K562 (cell line): ENCODE results near the gene TSPAN18. TPM values are rescaled to one million over a fixed set of nuclear protein-coding genes. Genes with fewer than 3 reads are reported as not detected.

Source experiments
- ATAC-seq: fragments of 200-7000 bp; cut with Tn5 transposase; 3 replicates; pipeline ENCODE4 v1.9.1; 2020; ENCODE audit warnings: moderate library complexity
- BruUV-seq: library from RNA; stranded (reverse); fragments of 400-500 nt; replicated peaks from 2 replicates; lab custom pipeline; 2021; lab: Mats Ljungman, UMichigan
- CTCF ChIA-PET: fragments of 300-600 bp; formaldehyde crosslinking; extraction: SDS; loops from one replicate; lab custom pipeline; 2021; ENCODE audit warnings: low intra/inter-chr PET ratio; lab: Yijun Ruan, JAX
- POLR2A ChIA-PET: fragments of 300-600, 350-650 bp; sonication (Branson Sonifier 250); formaldehyde crosslinking; extraction: SDS; loops from one replicate; lab custom pipeline; 2021; ENCODE audit warnings: antibody characterized with exemption, inconsistent platforms; lab: Yijun Ruan, JAX
- DNase-seq, 4 experiments: peaks; one replicate each; pipeline versions ENCODE4 v3.0.0 to v3.0.0-alpha.2; 2011 to 2018; ENCODE audit warnings: low spot score in 3 of 4, mixed read lengths in 3 of 4; ENCODE audit errors: extremely low read depth in 1 of 4
- FAIRE-seq: peaks from 2 replicates; lab custom pipeline; 2011; peaks lifted over from hg19 to GRCh38; lab: Jason Lieb, UNC
- H2AFZ ChIP-seq: 2 replicates; pipeline ENCODE4 v1.6.0; 2011; ENCODE audit warnings: low read depth, low read length, control low read depth, inconsistent platforms
- H3K27ac ChIP-seq: fragments of 200-600 bp; 3 replicates; pipeline ENCODE4 v1.8.0; 2011; ENCODE audit warnings: low read depth, mild to moderate bottlenecking, control low read depth, inconsistent platforms, low read length, moderate library complexity, mixed read lengths; ENCODE audit errors: extremely low read depth
- H3K27me3 ChIP-seq, 2 experiments: fragments of 300-600 bp in 1 of 2; 2 replicates in 1 of 2; 3 replicates in 1 of 2; pipeline versions ENCODE4 v1.6.0 to v1.8.0; 2011; ENCODE audit warnings: inconsistent platforms in 2 of 2, low read length in 2 of 2, mild to moderate bottlenecking in 1 of 2, mixed read lengths in 1 of 2, moderate library complexity in 1 of 2; ENCODE audit not compliant: control insufficient read depth in 2 of 2, insufficient read depth in 2 of 2
- H3K36me3 ChIP-seq: fragments of 300-600 bp; 3 replicates; pipeline ENCODE4 v1.8.0; 2011; ENCODE audit warnings: mild to moderate bottlenecking, low read length, inconsistent platforms; ENCODE audit not compliant: control insufficient read depth, insufficient read depth
- H3K4me1 ChIP-seq, 2 experiments: fragments of 200-600 bp in 1 of 2; replicated peaks in 1 of 2; 2 replicates in 1 of 2; 3 replicates in 1 of 2; pipeline versions ENCODE4 v1.5.1 to v1.8.0; 2011; ENCODE audit warnings: inconsistent platforms in 2 of 2, low read length in 2 of 2, mild to moderate bottlenecking in 1 of 2, mixed read lengths in 1 of 2, moderate library complexity in 1 of 2; ENCODE audit not compliant: control insufficient read depth in 2 of 2, insufficient read depth in 2 of 2
- H3K4me2 ChIP-seq: 2 replicates; pipeline ENCODE4 v1.6.1; 2011; ENCODE audit warnings: low read length, control low read depth, inconsistent platforms, mixed read lengths; ENCODE audit not compliant: insufficient read depth
- H3K4me3 ChIP-seq: fragments of 200-600 bp; sonication (generic), shearing (Covaris generic); 2 replicates; pipeline ENCODE4 v1.5.1; 2016; ENCODE audit warnings: control low read depth, inconsistent platforms
- H3K79me2 ChIP-seq: fragments of 200-600 bp; 3 replicates; pipeline ENCODE4 v1.8.0; 2011; ENCODE audit warnings: low read length, inconsistent platforms; ENCODE audit not compliant: control insufficient read depth, insufficient read depth
- H3K9ac ChIP-seq, 2 experiments: 2 replicates each; pipeline versions ENCODE4 v1.6.0 to v1.6.1; 2011; ENCODE audit warnings: low read depth in 2 of 2, low read length in 2 of 2, control low read depth in 1 of 2, inconsistent platforms in 1 of 2, mild to moderate bottlenecking in 1 of 2, mixed read lengths in 1 of 2; ENCODE audit not compliant: insufficient read depth in 1 of 2
- H3K9me1 ChIP-seq: one replicate; pipeline ENCODE4 v1.6.0; 2011; ENCODE audit warnings: inconsistent platforms, mild to moderate bottlenecking, low read length, moderate library complexity; ENCODE audit not compliant: control insufficient read depth, insufficient read depth
- H3K9me3 ChIP-seq: replicated peaks from 2 replicates; pipeline ENCODE4 v1.5.1; 2011; ENCODE audit warnings: low read depth, low read length, inconsistent platforms; ENCODE audit not compliant: control insufficient read depth, insufficient read depth
- H4K20me1 ChIP-seq: replicated peaks from 2 replicates; pipeline ENCODE4 v1.6.1; 2011; ENCODE audit warnings: low read length, inconsistent platforms, mixed read lengths; ENCODE audit not compliant: control insufficient read depth, insufficient read depth
- BRF1 ChIP-seq: IDR thresholded peaks from 3 replicates; pipeline ENCODE4 v1.6.1; 2011; ENCODE audit warnings: borderline replicate concordance, mild to moderate bottlenecking; ENCODE audit not compliant: insufficient read length; ENCODE audit errors: extremely low read depth
- DPF2 ChIP-seq: fragments of 450-650 bp; IDR thresholded peaks from 2 replicates; pipeline ENCODE4 v1.6.1; 2016
- FOXK1 ChIP-seq: sonication (generic); formaldehyde crosslinking; IDR thresholded peaks from 2 replicates; pipeline ENCODE4 v1.8.0; 2022; ENCODE audit warnings: missing genetic modification reagents, mild to moderate bottlenecking, borderline replicate concordance
- GATAD2A ChIP-seq: fragments of 450-650 bp; IDR thresholded peaks from 2 replicates; pipeline ENCODE4 v1.6.1; 2017
- GTF2F1 ChIP-seq: IDR thresholded peaks from 2 replicates; pipeline ENCODE4 v1.6.1; 2011; ENCODE audit warnings: low read depth, low read length, improper control_type of control experiment
- HINFP ChIP-seq: fragments of 450-650 bp; conservative IDR thresholded peaks from 2 replicates; pipeline ENCODE4 v1.6.1; 2016; ENCODE audit warnings: missing genetic modification characterization, low read depth, mild to moderate bottlenecking, control low read depth, missing compliant biosample characterization
- IRF2 ChIP-seq: sonication (generic); formaldehyde crosslinking; IDR thresholded peaks from 2 replicates; pipeline ENCODE4 v1.8.1; 2022; ENCODE audit warnings: mild to moderate bottlenecking, missing genetic modification reagents
- IRF9 ChIP-seq: fragments of 450-650 bp; IDR thresholded peaks from 2 replicates; pipeline ENCODE4 v1.6.1; 2016; ENCODE audit warnings: missing biosample characterization, missing genetic modification characterization
- MECOM ChIP-seq: fragments of 250-450 bp; sonication (Bioruptor Pico); IDR thresholded peaks from 2 replicates; pipeline ENCODE4 v1.8.0; 2022; ENCODE audit warnings: inconsistent platforms
- MLLT1 ChIP-seq, 2 experiments: fragments of 450-650 bp; IDR thresholded peaks; 2 replicates each; pipeline ENCODE4 v1.6.1; 2016
- POU5F1 ChIP-seq: fragments of 150-350 bp; IDR thresholded peaks from 2 replicates; pipeline ENCODE4 v1.6.1; 2014; ENCODE audit warnings: borderline replicate concordance, low read length, low read depth, mild to moderate bottlenecking; ENCODE audit not compliant: partially characterized antibody
- RNF219 ChIP-seq: fragments of 250-450 bp; sonication (Bioruptor Pico); IDR thresholded peaks from 2 replicates; pipeline ENCODE4 v1.5.0; 2022; ENCODE audit warnings: mild to moderate bottlenecking
- SNRNP70 ChIP-seq: fragments of 200-400 bp; formaldehyde crosslinking; optimal IDR thresholded peaks from 2 replicates; pipeline ENCODE3; 2017; ENCODE audit warnings: low read depth, low read length
- ZNF431 ChIP-seq: sonication (generic); formaldehyde crosslinking; IDR thresholded peaks from 2 replicates; pipeline ENCODE4 v1.8.0; 2022; ENCODE audit warnings: mild to moderate bottlenecking, missing genetic modification reagents
- WGBS: fragments of 100-300 bp; shearing (Covaris generic); methylation state at CpG from one replicate; pipeline ENCODE4 v1.1.6; 2016; ENCODE audit warnings: low coverage, mixed read lengths; ENCODE audit not compliant: insufficient coverage; ENCODE audit errors: missing lambda C conversion rate; 5-methylcytosine and 5-hydroxymethylcytosine counted together
- in situ Hi-C: fragments of 300-500 bp; cut with MboI; formaldehyde crosslinking; loops from 4 replicates; pipeline ENCODE4 v1.15.0; 2018; ENCODE audit warnings: inconsistent platforms, mixed read lengths
- intact Hi-C: fragments of 100-400 bp; cut with micrococcal nuclease; formaldehyde crosslinking; loops from 2 replicates; pipeline ENCODE4 v1.14.2; 2022
- polyA plus RNA-seq, 8 experiments: library from polyadenylated mRNA; depleted of rRNA in 4 of 8; stranded (reverse) in 5 of 8; unstranded in 3 of 8; fragments of >200 nt; fragmentation: Nextera tagmentation in 2 of 8; fragmentation: Illumina TruSeq in 1 of 8; extraction: Ambion mirVana in 2 of 8; extraction: Trizol in 1 of 8; gene quantifications; 2 replicates each; pipeline versions ENCODE4 v1.2.1 to v1.2.3, GENCODE V29; 2011 to 2014; ENCODE audit warnings: inconsistent platforms in 1 of 8, missing spikeins in 1 of 8
- total RNA-seq, 7 experiments: library from RNA; depleted of rRNA in 6 of 7; stranded (reverse); fragments of >200 nt in 6 of 7; fragmentation: Illumina TruSeq in 2 of 7; extraction: Trizol in 2 of 7; gene quantifications; 2 replicates each; pipeline versions ENCODE4 v1.2.1 to v1.2.3, GENCODE V29; 2011 to 2021; ENCODE audit warnings: low replicate concordance in 1 of 7

Gene TSPAN18
- total and polyA plus RNA-seq, 9 of the 15 experiments (the other 6 are each of a cell fraction or from before 2014, with no cell fraction given) = 0.17 to 0.35 (median 0.22) TPM; not detected in 4

GRCh38 chr11:44842220-44842619 is 115.5 kb downstream of the TSPAN18 start:
- H3K9me3 ChIP-seq = no peaks in the 10 kb centered on the region
- H2AFZ ChIP-seq = no peak overlapping the region
- H3K27me3 ChIP-seq = peaks cover 0 to 19% of the 10 kb centered on the region in 2 experiments; a peak in 1 of 5 replicates
- intact Hi-C loops = no loop called here
- no peak for DNase-seq
- 1% methylated on average over 5 of the region's 5 CpGs for WGBS
- TF ChIP-seq DPF2 (no peak), RNF219 (no peak), HINFP (tag) (no peak), ZNF431 (no peak), IRF9 (tag) (no peak), IRF2 (CRISPR knock-in tag) (no peak), SNRNP70 (no peak), GTF2F1 (no peak), BRF1 (no peak), FOXK1 (CRISPR knock-in tag) (no peak), GATAD2A (no peak), POU5F1 (no peak), MECOM (CRISPR knock-in tag) (no peak), MLLT1 (IDR thresholded peaks at IDR 0.05) (no peak)
- no peak for ATAC-seq
- H3K4me3 ChIP-seq = no peak overlapping the region
- no peaks in the 10 kb centered on the region for H4K20me1 ChIP-seq
- H3K79me2 ChIP-seq = no peaks in the 10 kb centered on the region
- H3K27ac ChIP-seq = no peak overlapping the region
- in situ Hi-C loops = no loop called here
- POLR2A ChIA-PET = no interaction called here
- no peak for FAIRE-seq
- CTCF ChIA-PET = no interaction called here
- BruUV-seq = no TSS peak
- H3K9ac ChIP-seq = no peak overlapping the region
- no peaks in the 10 kb centered on the region for H3K4me1 ChIP-seq
- H3K9me1 ChIP-seq = no peaks in the 10 kb centered on the region
- H3K36me3 ChIP-seq = no peaks in the 10 kb centered on the region
- H3K4me2 ChIP-seq = no peak overlapping the region
